ENCODE measurements around the gene TNS1. TPM values are rescaled to one million over a fixed set of nuclear protein-coding genes. Genes with fewer than 3 reads are reported as not detected.

TNS1 gene
- total RNA-seq, 1 experiment from 2014 or later, result 3.4 TPM

GRCh38 chr2:218001629-218002028 lies 1.2 kb downstream of the TNS1 start:
- no peak overlapping the region for H3K18ac ChIP-seq (ENCODE audit: insufficient read length, low read depth, low read length)
- no peaks in the 10 kb centered on the region for H3K9me3 ChIP-seq (ENCODE audit: control insufficient read depth, low read depth, low read length)
- H3K27ac Mint-ChIP-seq, result no peak overlapping the region; a peak in 1 of 7 replicates
- H3K4me1 ChIP-seq (ENCODE audit: insufficient read depth, low read length), result 0 out of 2 replicates have a peak, but pooled peaks cover 2% of the 10 kb centered on the region
- H3K9me3 Mint-ChIP-seq, result no peaks in the 10 kb centered on the region
- no peaks in the 10 kb centered on the region for H3K36me3 Mint-ChIP-seq (ENCODE audit: insufficient read depth in 1 of 3, low read depth in 3 of 3)
- H3K27me3 ChIP-seq (ENCODE audit: insufficient read depth, low read length), result no peaks in the 10 kb centered on the region
- H4K91ac ChIP-seq (ENCODE audit: insufficient read length, low read depth, low read length), result no peak overlapping the region
- H2AK5ac ChIP-seq (ENCODE audit: insufficient read length, low read length), result no peak overlapping the region
- no peak overlapping the region for H2BK120ac ChIP-seq (ENCODE audit: low read depth, low read length, poor library complexity, severe bottlenecking)
- no peaks in the 10 kb centered on the region for H4K20me1 ChIP-seq (ENCODE audit: control insufficient read depth, insufficient read depth, insufficient read length)
- H3K14ac ChIP-seq (ENCODE audit: insufficient read depth, low read length), result peak overlapping the region; percentile 3; the same call in 1 of the 2 replicates
- H3K4me2 ChIP-seq (ENCODE audit: insufficient read depth, insufficient read length, low read length), result no peak overlapping the region
- H3K27ac ChIP-seq (ENCODE audit: insufficient read length, low read depth, low read length), result no peak overlapping the region
- H3K79me1 ChIP-seq (ENCODE audit: insufficient read depth, low read depth, low read length, poor library complexity, severe bottlenecking), result no peaks in the 10 kb centered on the region
- no peak overlapping the region for H3K4ac ChIP-seq (ENCODE audit: low read depth, low read length)
- H2BK5ac ChIP-seq (ENCODE audit: insufficient read length, low read length), result no peak overlapping the region
- no peak overlapping the region for H2BK15ac ChIP-seq (ENCODE audit: low read depth, low read length)
- H4K8ac ChIP-seq (replicated peaks; ENCODE audit: insufficient read length, low read depth, low read length), result no peak overlapping the region
- peaks cover 21 to 30% of the 10 kb centered on the region in 2 experiments for H3K4me1 Mint-ChIP-seq
- no peak overlapping the region for H2AFZ ChIP-seq (ENCODE audit: low read length)
- no peak overlapping the region for H2BK20ac ChIP-seq (ENCODE audit: low read depth, low read length, poor library complexity, severe bottlenecking)
- no peaks in the 10 kb centered on the region for H3K23me2 ChIP-seq (ENCODE audit: insufficient read length, low read depth, low read length, poor library complexity, severe bottlenecking)
- no peak overlapping the region for H3K23ac ChIP-seq (ENCODE audit: insufficient read length, low read depth, low read length)
- no peak overlapping the region for H2BK12ac ChIP-seq (ENCODE audit: insufficient read length, low read depth, low read length)
- TF ChIP-seq CTCF (conservative IDR thresholded peaks at IDR 0.05), result no peak
- no peak overlapping the region for H3K9ac ChIP-seq (ENCODE audit: extremely low read depth, insufficient read length, low read length)
- WGBS (ENCODE audit: extremely low coverage, insufficient read length, low lambda C conversion rate), result no CpG with 5 or more reads among the region's 4 CpGs
- H3K4me3 Mint-ChIP-seq, result no peak overlapping the region; a peak in 1 of 5 replicates
- peaks cover 35% of the 10 kb centered on the region for H3K27me3 Mint-ChIP-seq (ENCODE audit: low read depth)
- H3K79me2 ChIP-seq (ENCODE audit: insufficient read depth, low read length), result no peaks in the 10 kb centered on the region
- H3T11ph ChIP-seq (ENCODE audit: low read length), result no peak overlapping the region
- H3K56ac ChIP-seq (ENCODE audit: insufficient read length, low read depth, low read length), result no peak overlapping the region
- no peak overlapping the region for H4K5ac ChIP-seq (ENCODE audit: insufficient read length, low read depth, low read length)
- DNase-seq, result no peak
